GM23248 (cell line): ENCODE data around the gene AXIN1. TPM values are rescaled to one million over a fixed set of nuclear protein-coding genes. Genes with fewer than 3 reads are reported as not detected.

Experiments used
- DNase-seq: peaks from one replicate; pipeline ENCODE4 v3.0.0-alpha.2; 2015
- H2AFZ ChIP-seq: fragments of 200-600 bp; sonication (generic); 2 replicates; pipeline ENCODE4 v1.6.1; 2016; ENCODE audit warnings: antibody characterized with exemption
- H3F3A ChIP-seq: fragments of 200-600 bp; sonication (generic); 2 replicates; pipeline ENCODE4 v1.6.1; 2016; ENCODE audit warnings: mild to moderate bottlenecking, antibody characterized with exemption, mixed run types; ENCODE audit not compliant: insufficient read depth
- H3K27ac ChIP-seq: fragments of 200-600 bp; sonication (generic); 2 replicates; pipeline ENCODE4 v1.5.1; 2016; ENCODE audit warnings: mild to moderate bottlenecking
- H3K27me3 ChIP-seq: fragments of 200-600 bp; sonication (generic); replicated peaks from 2 replicates; pipeline ENCODE4 v1.6.1; 2016; ENCODE audit warnings: mild to moderate bottlenecking; ENCODE audit not compliant: insufficient read depth
- H3K36me3 ChIP-seq: fragments of 200-600 bp; sonication (generic); 2 replicates; pipeline ENCODE4 v1.6.1; 2016; ENCODE audit warnings: low read depth, mild to moderate bottlenecking
- H3K4me1 ChIP-seq: fragments of 200-600 bp; sonication (generic); 2 replicates; pipeline ENCODE4 v1.6.1; 2016; ENCODE audit warnings: mild to moderate bottlenecking; ENCODE audit not compliant: insufficient read depth
- H3K4me2 ChIP-seq: fragments of 200-600 bp; sonication (generic); one replicate; pipeline ENCODE4 v1.6.1; 2016; ENCODE audit warnings: mild to moderate bottlenecking; ENCODE audit not compliant: unreplicated experiment
- H3K4me3 ChIP-seq: fragments of 200-600 bp; sonication (generic); 2 replicates; pipeline ENCODE4 v1.5.1; 2016; ENCODE audit warnings: mild to moderate bottlenecking
- H3K79me2 ChIP-seq: fragments of 200-600 bp; sonication (generic); 2 replicates; pipeline ENCODE4 v1.6.1; 2016; ENCODE audit warnings: mild to moderate bottlenecking; ENCODE audit not compliant: insufficient read depth
- H3K9ac ChIP-seq: fragments of 200-600 bp; sonication (generic); 2 replicates; pipeline ENCODE4 v1.6.1; 2016; ENCODE audit warnings: mild to moderate bottlenecking
- H3K9me2 ChIP-seq: fragments of 200-600 bp; sonication (generic); 2 replicates; pipeline ENCODE4 v1.6.1; 2016; ENCODE audit warnings: mixed run types, mild to moderate bottlenecking, moderate library complexity; ENCODE audit not compliant: insufficient read depth
- H3K9me3 ChIP-seq: fragments of 200-600 bp; sonication (generic); one replicate; pipeline ENCODE4 v1.6.1; 2017; ENCODE audit warnings: low read depth
- H4K20me1 ChIP-seq: fragments of 200-600 bp; sonication (generic); 2 replicates; pipeline ENCODE4 v1.6.0; 2016; ENCODE audit not compliant: insufficient read depth
- EZH2 ChIP-seq: fragments of 200-600 bp; sonication (generic); IDR thresholded peaks from 2 replicates; pipeline ENCODE4 v1.6.1; 2018; ENCODE audit warnings: antibody characterized with exemption, mild to moderate bottlenecking; ENCODE audit not compliant: insufficient read depth, poor library complexity, severe bottlenecking
- EZH2phosphoT487 ChIP-seq: fragments of 200-600 bp; sonication (generic); IDR thresholded peaks from 2 replicates; pipeline ENCODE4 v1.6.1; 2018; ENCODE audit warnings: antibody characterized with exemption, moderate library complexity, mild to moderate bottlenecking, low read depth; ENCODE audit not compliant: insufficient read depth
- WGBS, 2 experiments: methylation state at CpG; one replicate each; pipeline ENCODE4 v1.1.6; 2015 to 2017; ENCODE audit warnings: low lambda C conversion rate in 2 of 2, low coverage in 1 of 2; ENCODE audit errors: missing lambda C conversion rate in 2 of 2; 5-methylcytosine and 5-hydroxymethylcytosine counted together
- in situ Hi-C: fragments of 300-500 bp; cut with MboI; formaldehyde crosslinking; loops from 2 replicates; pipeline ENCODE4 v1.15.0; 2020
- polyA plus RNA-seq: library from polyadenylated mRNA; unstranded; fragments of >200 nt; fragmentation: Nextera tagmentation; extraction: Ambion mirVana; gene quantifications from 2 replicates; pipeline ENCODE4 v1.2.1, GENCODE V29; 2016
- total RNA-seq: library from RNA; depleted of rRNA; stranded (reverse); fragments of >200 nt; shearing (Covaris generic); gene quantifications from 2 replicates; pipeline ENCODE4 v1.2.3, GENCODE V29; 2014

Gene AXIN1
- total and polyA plus RNA-seq, 2 experiments from 2014 or later: 3.3 to 27.1 TPM

- in situ Hi-C loops: no loop called here
- Histone ChIP-seq H4K20me1 (no peaks in the 10 kb centered on the region), H3K27me3 (0 out of 2 replicates have a peak, but pooled peaks cover 9% of the 10 kb centered on the region), H3K9ac (no peak overlapping the region), H3K9me2 (no peaks in the 10 kb centered on the region), H3K9me3 (no peaks in the 10 kb centered on the region), H3K4me1 (no peaks in the 10 kb centered on the region), H3K79me2 (no peaks in the 10 kb centered on the region), H3K27ac (no peak overlapping the region), H3F3A (no peaks in the 10 kb centered on the region), H3K4me2 (no peak overlapping the region), H2AFZ (no peak overlapping the region), H3K4me3 (no peak overlapping the region), H3K36me3 (no peaks in the 10 kb centered on the region)
- no peak for DNase-seq
- 95% methylated on average over 40 to 52 of the region's 52 CpGs for WGBS, 2 experiments
- TF ChIP-seq EZH2phosphoT487 (no peak), EZH2 (no peak)
Measured at GRCh38 chr16:284204-285120, 68.1 kb downstream of the AXIN1 start.

DNA sequence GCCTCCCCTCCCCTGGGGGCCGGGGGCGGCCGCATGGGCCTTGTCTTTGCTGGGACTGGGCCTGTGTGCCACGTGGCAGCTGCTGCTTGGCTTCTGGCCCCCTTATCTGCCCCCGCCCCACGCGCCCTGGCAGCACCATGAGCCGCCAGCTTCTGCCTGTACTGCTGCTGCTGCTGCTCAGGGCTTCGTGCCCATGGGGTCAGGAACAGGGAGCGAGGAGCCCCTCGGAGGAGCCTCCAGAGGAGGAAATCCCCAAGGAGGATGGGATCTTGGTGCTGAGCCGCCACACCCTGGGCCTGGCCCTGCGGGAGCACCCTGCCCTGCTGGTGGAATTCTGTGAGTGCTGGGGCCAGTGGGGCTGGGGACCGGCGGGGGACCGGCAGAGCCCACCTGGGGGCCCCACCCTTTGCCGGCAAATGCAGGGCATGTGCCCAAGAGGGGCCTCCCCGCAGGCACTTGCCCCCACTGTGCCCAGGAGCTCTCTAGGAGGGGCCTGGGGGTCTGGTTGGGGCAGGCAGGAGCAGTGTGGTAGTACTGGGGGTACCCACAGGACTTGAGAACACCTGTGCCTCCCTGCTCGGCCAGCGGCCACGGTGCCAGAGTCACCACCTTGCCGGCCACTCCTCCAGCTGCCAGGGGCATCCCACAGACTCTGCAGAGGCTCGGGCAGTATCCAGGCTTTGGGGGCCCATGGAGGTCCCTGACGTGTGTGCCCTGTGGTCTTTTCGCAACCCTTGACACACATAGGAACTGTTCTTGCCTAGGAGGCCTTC, 69.3 kb downstream of the AXIN1 start, which contains the start of gene PDIA2:
Gene PDIA2, plus strand, starts transcription at position 132 of the 773 bp plus-strand sequence. Its CDS starts 6 bp downstream, at position 138.
- Histone ChIP-seq H3F3A (no peaks in the 10 kb centered on the region), H3K4me1 (no peaks in the 10 kb centered on the region), H3K9me3 (no peaks in the 10 kb centered on the region), H3K36me3 (no peaks in the 10 kb centered on the region), H3K79me2 (no peaks in the 10 kb centered on the region), H3K27me3 (0 out of 2 replicates have a peak, but pooled peaks cover 9% of the 10 kb centered on the region), H4K20me1 (no peaks in the 10 kb centered on the region), H3K4me3 (no peak within 1 kb of the TSS), H3K27ac (no peak within 1 kb of the TSS), H2AFZ (no peak within 1 kb of the TSS), H3K4me2 (no peak within 1 kb of the TSS), H3K9ac (no peak within 1 kb of the TSS), H3K9me2 (no peaks in the 10 kb centered on the region)
- no peak for DNase-seq
- in situ Hi-C loops: no loop called here
- WGBS, 2 experiments: 74 to 78% methylated on average over 15 to 25 of the region's 25 CpGs
- no peak for TF ChIP-seq EZH2phosphoT487
- no peak for TF ChIP-seq EZH2

DNA sequence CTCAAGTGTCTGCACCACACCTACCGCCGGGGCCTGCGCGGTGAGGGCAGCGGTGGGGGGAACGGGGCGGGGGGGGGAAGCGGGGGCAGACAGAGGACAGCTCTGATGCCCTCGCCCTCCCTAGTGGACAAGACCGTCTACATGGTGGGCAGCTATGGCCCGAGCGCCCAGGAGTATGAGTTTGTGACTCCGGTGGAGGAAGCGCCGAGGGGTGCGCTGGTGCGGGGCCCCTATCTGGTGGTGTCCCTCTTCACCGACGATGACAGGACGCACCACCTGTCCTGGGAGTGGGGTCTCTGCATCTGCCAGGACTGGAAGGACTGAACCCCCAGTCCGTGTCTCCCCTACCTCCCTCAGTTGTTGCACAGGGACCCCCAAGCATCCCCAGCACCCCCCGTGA, 70.0 kb downstream of the AXIN1 start:
- H3K79me2 ChIP-seq: no peaks in the 10 kb centered on the region
- H3K4me3 ChIP-seq: no peak overlapping the region
- H3K9ac ChIP-seq: no peak overlapping the region
- H3K27ac ChIP-seq: no peak overlapping the region
- no peak for TF ChIP-seq EZH2
- no peak for TF ChIP-seq EZH2phosphoT487
- DNase-seq: no peak
- no peaks in the 10 kb centered on the region for H3K9me3 ChIP-seq
- H3K4me2 ChIP-seq: no peak overlapping the region
- no peaks in the 10 kb centered on the region for H3K9me2 ChIP-seq
- no peaks in the 10 kb centered on the region for H3K4me1 ChIP-seq
- H4K20me1 ChIP-seq: no peaks in the 10 kb centered on the region
- 0 out of 2 replicates have a peak, but pooled peaks cover 9% of the 10 kb centered on the region for H3K27me3 ChIP-seq
- no peaks in the 10 kb centered on the region for H3F3A ChIP-seq
- in situ Hi-C loops: no loop called here
- no peak overlapping the region for H2AFZ ChIP-seq
- WGBS, 2 experiments: 87 to 91% methylated on average over 10 to 21 of the region's 22 CpGs
- no peaks in the 10 kb centered on the region for H3K36me3 ChIP-seq

DNA sequence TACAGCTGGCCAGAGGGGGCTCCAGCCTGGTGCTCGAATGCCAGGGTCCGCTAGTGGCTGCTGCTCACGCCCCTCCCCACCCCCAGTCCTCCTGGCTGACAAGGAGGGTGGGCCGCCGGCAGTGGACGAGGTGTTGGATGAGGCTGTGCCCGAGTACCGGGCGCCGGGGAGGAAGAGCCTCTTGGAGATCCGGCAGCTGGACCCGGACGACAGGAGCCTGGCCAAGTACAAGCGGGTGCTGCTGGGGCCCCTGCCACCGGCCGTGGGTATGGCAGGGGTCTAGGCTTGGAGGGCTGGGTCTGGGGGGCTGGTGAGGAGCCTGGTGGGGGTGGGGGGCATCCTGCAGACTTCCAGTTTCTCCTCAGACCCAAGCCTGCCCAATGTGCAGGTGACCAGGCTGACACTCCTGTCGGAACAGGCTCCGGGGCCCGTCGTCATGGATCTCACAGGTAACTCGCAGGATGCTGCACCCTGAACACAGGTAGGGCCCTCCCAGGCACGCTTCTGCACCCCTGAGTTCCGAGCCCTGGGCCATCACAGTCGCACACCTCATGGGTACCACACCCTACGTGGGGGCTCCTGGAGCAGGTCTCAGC, 70.8 kb downstream of the AXIN1 start:
- no peaks in the 10 kb centered on the region for H4K20me1 ChIP-seq
- H3K4me2 ChIP-seq: no peak overlapping the region
- no peaks in the 10 kb centered on the region for H3K36me3 ChIP-seq
- no peaks in the 10 kb centered on the region for H3K9me3 ChIP-seq
- no peak overlapping the region for H3K27ac ChIP-seq
- in situ Hi-C loops: no loop called here
- no peaks in the 10 kb centered on the region for H3K9me2 ChIP-seq
- H3K27me3 ChIP-seq: 0 out of 2 replicates have a peak, but pooled peaks cover 9% of the 10 kb centered on the region
- 67 to 68% methylated on average over 24 to 25 of the region's 25 CpGs for WGBS, 2 experiments
- H3K4me1 ChIP-seq: no peaks in the 10 kb centered on the region
- H3K79me2 ChIP-seq: no peaks in the 10 kb centered on the region
- TF ChIP-seq EZH2 (no peak), EZH2phosphoT487 (no peak)
- H3F3A ChIP-seq: no peaks in the 10 kb centered on the region
- H2AFZ ChIP-seq: no peak overlapping the region
- H3K9ac ChIP-seq: no peak overlapping the region
- H3K4me3 ChIP-seq: no peak overlapping the region
- no peak for DNase-seq
